Measurements from ENCODE around the gene FREY1.
"Not testable (repeated sequence)": the region's sequence is repeated elsewhere in the genome, so short reads cannot be mapped to it uniquely, and the experiment has no call there.

Gene FREY1

DNA sequence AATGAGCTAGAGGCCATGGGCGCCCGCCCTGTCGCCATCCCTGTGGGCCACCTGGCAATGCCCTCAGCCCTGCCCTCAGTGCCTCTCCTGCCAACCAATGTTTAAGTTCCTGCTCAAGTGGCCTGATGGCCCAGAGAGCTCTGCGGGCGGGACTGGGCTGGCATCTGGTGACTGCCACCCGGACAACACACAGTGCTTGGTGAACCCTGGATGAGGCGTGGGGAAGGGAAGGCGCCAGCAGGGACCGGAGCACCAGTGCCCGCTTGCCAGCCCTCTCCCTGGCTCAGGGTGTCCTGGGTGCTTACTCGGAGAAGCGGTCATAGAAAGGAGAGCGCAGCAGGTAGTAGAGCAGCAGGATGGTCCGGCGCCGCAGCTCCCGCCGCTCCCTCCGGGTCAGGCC lies 6.4 kb upstream of the FREY1 start:
- no peak for DNase-seq

DNA sequence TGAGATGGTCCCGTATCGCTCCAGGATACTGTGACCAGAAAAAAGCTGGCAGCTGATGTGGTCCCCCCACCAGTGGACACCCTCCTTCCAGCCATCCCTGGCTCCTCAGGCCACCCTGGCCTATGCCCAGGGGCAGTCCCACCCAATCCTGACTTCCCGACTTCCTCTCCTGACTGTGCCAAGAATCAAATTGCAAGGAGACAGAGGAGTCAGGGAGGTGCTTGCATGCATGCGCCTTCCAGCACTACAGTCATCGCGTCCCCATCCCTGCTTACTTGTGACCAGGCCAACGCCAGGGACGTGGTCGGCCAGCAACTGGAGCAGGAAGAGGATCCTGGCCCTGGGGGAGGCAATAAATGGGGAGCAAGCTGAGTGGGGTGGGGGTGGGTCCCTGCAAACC lies 3.6 kb upstream of the FREY1 start:
- DNase-seq = no peak

DNA sequence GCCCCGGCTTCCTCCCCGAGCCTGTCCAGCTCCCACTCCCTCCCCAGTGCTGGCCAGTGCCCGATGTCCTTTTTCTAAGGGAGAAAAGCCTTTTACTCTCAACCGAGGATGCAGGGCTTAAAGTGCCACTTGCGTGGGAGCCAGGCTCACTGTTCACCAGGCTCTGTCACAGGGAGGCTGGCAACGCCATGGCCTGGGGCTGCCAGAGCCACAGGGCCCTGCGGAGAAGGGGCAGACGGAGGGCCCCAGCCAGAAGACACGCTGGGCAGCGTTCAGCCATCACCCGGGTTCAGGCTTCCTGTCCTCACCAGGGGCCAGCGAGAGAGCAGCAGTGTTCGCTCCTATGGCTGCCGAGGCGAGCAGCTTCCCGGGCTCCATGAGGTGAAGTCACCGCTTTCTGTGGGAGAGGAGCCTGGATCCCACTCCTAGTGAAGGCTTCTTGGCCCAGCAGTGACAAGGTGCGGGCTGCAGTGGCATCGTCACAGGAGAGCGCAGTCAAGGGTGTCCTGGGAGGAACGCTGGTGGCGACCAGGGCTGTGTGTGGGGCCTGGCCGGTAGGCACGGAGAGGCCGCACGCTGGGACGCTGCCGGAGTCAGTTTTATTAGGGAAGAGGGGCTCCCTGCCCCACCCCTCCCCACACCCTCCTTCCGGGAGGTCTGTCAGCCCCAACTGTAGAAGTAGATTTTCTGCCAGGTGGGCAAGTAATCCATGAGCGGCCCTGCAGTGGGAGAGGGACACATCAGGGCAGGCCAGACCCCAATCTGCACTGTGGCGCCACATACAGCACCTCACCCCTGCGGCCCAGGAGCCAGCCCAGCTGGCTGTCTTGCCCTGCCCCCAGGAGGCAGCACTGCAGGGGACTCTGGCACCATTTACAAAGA lies 2.8 kb upstream of the FREY1 start:
- no peak for DNase-seq

DNA sequence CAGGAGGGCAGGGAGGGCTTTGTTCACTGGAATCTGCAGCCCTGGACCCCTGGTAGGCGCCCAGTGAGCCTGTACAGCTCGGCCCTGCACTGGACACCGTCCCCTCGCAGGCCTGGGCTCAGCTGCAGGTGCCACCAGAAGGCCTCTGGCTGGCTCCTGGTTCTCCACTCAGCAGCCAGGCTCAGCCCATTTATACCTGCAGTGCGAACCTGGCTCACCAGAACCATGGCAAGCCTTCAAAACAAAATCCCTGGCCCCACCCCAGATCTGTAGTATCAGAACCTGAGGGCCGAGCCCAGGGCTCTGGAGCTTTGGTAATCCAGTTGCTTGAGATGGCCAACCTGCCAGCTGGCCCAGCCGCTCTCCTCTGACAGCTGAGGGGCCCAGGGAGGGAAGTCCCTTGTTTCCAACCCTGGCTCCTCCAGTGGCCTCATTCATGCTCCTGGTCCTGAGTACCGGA lies 870 bp upstream of the FREY1 start:
- no peak for DNase-seq

DNA sequence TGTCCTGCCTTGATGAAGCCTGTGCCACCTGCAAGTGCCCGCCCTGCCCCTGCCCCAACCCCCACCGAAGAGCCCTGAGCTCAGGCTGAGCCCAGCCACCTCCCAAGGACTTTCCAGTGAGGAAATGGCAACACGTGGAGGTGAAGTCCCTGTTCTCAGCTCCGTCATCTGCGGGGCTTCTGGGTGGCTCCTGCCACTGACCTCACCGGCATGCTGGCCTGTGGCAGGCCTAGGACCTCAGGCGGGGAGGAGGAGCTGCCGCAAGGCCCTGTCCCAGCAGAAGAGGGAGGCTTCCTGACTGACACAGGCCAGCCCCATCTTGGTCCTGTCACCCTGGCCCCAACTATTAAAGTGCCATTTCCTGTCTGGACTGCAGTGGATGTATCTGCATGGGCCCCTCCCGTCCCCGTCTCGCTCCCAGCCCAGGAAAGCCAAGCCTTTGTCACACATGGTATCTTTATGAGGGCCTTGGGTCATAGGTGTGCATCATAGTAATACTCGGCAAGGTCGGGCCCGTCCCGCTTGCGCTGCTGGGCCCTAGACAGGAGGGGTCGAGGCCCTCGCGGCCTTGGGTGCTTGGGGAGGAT lies 882 bp downstream of the FREY1 start:
- no peak for DNase-seq

DNA sequence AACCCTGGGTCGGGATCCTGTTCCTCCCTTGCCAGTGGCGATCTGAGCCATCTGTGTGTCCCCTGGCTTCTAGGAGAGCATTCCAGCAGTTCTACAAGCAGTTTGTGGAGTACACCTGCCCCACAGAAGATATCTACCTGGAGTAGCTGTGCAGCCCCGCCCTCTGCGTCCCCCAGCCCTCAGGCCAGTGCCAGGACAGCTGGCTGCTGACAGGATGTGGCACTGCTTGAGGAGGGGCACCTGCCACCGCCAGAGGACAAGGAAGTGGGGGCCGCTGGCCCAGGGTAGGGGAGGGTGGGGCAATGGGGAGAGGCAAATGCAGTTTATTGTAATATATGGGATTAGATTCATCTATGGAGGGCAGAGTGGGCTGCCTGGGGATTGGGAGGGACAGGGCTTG lies 1.5 kb downstream of the FREY1 start:
- not testable (repeated sequence) for DNase-seq

DNA sequence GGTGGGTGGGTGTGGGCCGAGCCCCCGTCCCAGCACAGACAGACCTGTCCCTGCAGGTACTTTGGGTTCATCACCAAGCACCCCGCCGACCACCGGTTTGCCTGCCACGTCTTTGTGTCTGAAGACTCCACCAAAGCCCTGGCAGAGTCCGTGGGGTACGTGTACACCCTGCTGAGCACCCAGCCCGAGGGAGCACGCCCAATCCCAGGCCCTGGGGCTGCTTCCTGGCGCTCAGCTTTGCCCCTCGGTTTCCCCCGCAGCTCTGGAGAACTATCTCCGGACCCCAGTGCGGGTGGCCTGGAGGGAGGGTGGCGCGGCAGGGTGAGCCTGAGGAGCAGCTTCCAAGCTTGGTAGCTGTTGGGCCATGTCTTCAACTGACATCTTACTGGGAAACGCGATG lies 2.0 kb downstream of the FREY1 start:
- no peak for DNase-seq

DNA sequence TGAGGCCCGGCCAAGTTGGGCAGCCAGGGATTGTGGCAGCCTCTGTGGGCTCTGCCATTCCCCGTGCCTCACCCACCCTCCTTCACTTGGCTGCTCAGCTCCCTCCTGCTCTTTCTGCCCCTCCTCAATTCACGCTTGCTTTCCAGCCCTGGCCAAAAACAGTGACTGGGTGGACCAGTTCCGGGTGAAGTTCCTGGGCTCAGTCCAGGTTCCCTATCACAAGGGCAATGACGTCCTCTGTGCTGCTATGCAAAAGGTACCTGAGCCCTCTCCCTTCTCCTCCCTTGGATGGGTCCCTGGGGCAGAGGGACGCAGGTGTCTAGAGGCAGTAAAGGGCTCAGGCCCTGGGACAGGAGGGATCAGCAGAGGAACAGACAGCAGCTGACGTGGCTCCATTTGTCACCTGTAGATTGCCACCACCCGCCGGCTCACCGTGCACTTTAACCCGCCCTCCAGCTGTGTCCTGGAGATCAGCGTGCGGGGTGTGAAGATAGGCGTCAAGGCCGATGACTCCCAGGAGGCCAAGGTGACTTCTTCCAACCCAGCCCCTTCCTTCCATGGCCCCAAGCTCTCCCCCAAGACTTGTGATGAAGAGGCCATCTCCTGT lies 2.7 kb downstream of the FREY1 start:
- DNase-seq = no peak

DNA sequence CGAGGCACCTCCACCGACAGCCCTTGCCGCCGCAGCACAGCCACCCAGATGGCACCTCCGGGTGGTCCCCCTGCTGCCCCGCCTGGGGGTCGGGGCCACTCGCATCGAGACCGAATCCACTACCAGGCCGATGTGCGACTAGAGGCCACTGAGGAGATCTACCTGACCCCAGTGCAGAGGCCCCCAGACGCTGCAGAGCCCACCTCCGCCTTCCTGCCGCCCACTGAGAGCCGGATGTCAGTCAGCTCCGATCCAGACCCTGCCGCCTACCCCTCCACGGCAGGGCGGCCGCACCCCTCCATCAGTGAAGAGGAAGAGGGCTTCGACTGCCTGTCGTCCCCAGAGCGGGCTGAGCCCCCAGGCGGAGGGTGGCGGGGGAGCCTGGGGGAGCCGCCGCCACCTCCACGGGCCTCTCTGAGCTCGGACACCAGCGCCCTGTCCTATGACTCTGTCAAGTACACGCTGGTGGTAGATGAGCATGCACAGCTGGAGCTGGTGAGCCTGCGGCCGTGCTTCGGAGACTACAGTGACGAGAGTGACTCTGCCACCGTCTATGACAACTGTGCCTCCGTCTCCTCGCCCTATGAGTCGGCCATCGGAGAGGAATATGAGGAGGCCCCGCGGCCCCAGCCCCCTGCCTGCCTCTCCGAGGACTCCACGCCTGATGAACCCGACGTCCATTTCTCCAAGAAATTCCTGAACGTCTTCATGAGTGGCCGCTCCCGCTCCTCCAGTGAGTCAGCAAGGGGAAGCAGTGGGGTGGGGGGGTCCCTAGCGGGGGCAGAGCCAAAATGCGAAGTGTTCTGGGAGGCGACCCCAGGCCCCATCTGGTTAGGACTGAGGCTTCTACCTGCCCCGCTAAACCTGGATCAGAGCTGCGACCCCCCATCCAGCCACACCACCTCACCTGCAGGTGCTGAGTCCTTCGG lies 4.4 kb downstream of the FREY1 start:
- DNase-seq = no peak

DNA sequence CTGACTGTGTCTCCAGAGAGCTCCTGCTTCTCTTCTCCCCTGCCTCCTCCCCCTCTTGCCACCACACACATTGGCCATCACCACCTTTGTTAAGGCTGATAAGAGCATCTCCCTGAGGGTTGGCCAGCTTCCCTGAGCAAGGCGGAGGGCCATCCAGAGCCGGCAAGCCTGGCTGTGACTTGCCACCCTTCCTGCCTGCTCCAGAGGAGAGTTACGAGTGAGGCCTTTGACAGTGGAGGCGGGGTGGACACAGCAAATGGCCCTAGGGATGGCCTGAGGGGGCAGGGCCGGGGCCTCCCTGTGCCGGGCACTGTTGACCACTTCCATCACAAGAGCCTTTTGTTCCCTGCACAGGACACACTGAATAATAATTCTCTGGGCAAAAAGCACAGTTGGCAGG lies 5.4 kb downstream of the FREY1 start:
- DNase-seq = no peak

DNA sequence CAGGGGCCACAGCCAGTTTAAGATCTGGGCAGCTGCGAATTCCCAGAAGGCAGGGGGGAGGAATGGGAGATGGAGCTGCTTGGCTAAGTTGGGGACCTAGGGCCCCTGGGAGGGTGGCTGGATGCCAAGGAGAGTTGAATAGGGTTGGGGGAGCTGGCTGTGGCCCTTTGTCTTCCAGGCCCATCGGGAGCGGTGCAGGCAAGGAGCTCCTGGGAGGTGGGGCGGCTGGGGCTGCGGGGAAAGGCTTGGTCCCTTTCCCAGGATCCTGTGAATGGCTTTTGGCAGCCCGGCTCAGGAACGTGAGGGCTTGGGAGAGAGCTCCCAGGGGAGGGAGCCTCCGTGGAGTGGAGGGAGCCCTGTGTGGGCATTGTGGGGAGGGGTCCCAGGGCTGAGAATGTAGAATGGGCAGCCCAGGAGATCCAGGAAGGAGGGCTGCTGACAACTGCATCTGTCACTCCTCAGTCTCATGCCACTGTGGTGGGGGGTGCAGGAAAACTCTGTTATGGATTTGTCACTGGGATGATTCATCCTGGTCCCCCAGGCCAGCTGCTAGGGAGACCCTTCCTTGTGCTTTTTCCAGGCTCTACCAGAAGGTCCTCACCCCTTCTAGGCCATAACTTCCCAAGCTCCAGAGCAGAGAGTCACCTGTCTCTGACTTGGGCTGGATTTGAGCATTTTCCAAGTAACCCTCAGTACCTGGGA lies 6.0 kb downstream of the FREY1 start:
- DNase-seq = no peak

DNA sequence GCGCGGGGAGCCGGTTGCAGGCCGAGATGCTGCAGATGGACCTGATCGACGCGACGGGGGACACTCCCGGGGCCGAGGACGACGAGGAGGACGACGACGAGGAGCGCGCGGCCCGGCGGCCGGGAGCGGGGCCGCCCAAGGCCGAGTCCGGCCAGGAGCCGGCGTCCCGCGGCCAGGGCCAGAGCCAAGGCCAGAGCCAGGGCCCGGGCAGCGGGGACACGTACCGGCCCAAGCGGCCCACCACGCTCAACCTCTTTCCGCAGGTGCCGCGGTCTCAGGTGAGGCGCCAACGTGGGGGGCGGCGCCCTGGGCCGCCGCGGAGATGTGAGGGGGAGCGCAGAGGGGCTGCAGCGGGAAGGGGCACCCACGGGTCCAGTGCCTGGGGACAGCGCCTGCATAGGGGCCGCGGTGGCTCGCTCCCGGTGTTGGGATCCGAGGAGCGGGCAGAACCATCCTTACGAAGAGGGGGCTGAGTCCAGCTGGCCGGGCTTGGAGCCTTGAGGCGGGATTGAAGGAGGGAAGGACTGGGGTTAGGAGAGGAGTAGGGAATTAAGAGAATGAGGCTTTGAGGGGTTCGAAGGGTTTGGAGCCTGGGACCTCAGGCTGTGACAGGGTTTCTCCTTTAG lies 6.8 kb downstream of the FREY1 start:
- DNase-seq = not testable (repeated sequence)

DNA sequence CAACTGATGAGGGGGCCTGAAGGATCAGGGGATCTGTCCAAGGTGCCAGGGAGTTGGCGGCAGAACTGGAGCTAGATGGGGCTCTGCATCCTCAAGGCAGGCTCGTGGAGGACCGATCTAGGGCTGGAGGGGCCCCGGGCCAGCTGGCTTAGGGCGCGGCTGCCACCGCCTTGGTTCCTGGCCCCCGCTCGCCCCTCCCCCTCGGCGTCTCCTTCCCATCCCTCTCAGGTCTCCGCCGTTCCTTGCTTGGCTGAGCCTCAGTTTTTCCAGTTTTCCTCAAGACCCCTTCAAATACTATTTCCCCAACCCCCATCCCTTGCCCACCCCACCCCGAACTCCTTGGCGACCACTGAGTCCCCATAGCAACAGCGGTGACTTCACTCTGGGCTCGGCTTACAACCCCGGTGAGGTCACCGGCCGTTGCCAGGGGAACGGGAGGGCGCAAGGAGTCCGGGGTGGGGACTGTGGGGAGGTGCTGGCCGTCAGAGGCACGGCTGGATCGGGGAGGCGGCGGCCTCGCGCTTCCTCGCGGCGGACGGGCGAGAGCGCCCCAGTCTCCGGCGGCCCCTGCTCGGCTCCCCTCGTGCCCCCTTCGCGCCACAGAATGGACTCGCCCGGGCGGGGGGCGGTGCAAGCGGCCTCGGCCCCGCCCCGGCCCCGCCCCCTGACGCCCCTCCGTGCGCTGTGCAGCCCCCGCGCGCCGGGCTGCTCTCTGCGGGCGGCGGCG lies 7.5 kb downstream of the FREY1 start:
- peak; percentile 24 for DNase-seq

DNA sequence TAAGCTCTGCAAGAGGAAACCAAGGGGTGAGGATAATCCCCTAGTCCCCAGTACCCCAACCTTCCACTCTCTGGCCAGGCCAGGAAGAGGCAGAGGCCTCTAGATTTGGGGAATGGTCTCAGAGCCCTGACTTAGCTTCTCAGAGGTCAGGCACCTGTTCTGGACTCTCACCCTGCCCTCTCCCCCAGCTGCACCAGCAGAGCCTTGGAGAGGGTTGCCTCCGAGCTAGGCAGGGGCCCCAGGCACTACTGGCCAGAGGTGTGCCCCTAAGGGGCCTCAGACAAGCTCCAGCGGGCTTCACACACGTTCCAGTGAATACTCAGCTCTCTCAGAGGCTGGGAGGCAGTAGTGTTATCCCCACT lies 8.0 kb downstream of the FREY1 start:
- no peak for DNase-seq

DNA sequence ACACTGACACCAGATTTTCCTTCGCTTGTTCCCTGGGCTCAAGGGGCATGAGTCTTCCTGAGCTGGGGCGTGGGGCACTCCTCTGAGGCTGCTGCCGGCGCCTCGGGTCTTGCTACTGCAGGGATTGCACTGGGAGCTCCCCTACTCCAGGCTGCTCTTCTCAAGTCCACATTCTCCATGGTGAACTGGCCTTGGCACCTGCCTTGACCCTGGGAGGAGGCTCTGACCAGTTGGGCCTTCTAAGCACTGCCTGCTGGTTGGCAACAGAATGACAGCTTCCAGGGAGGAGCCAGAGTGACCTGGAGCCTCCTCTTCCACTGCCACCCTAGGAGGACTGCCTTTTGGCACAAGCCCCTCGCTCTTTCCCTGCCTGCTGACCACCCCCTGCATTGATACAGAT lies 9.5 kb downstream of the FREY1 start:
- DNase-seq = no peak

DNA sequence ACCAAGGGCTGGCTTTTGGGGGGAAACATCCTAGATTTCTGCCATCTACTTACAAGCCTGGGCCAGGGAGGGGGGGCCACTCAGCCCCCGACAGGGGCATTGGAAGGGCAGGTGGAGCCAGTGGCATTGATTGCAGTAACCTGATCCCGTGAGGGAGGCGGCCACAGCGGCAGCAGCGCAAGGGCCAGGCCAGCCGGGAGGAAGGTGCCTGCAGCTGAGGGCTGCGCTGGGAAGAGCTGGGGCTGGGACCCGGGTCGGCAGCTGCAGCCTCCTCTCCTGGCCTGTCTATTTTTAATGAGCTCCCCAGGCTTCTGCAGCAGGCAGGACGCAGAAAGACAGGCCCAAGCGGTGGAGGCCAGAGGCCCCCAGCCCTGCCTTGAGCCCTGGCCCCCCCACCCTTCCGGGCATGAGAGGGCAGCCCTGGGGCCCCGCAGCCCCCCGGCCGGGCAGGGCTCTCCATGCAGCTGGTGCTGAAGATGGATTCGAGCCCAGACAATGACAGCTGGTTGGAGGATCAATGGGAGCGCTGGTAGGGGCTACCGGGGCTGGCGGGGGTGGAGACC lies 10.6 kb downstream of the FREY1 start:
- peak; percentile 29 for DNase-seq

DNA sequence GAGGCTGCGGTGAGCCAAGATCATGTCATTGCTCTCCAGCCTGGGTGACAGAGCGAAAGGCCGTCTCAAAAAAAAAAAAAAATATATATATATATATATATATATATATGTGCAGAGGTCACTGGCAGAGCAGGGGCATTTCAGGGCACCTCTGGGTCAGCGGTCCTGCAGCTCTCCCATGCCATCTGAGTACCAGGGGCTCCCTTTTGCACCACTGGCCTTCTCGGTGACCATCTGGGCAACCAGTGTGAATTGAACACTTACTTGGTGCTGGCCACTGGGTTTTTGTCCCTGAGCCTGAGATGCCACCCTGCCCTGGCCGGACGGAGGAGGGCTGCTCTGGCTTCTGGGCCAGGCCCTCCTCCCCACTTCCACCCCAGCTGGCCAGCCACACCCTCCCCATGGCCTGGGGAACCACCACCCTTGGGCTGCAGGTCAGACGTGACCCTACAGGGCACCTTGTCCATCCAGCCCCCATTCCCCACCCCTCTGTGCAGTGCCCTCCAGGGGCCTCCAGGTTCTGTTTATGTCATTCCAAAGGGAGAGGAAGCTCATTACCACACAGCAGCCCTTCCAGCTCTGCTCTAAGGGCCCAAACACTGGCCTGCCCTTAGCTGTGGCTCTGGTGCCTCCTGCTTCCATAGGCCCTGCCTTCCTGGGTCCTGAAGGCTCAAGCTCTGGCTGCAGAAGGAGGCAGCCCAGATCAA lies 11.4 kb downstream of the FREY1 start:
- no peak for DNase-seq

DNA sequence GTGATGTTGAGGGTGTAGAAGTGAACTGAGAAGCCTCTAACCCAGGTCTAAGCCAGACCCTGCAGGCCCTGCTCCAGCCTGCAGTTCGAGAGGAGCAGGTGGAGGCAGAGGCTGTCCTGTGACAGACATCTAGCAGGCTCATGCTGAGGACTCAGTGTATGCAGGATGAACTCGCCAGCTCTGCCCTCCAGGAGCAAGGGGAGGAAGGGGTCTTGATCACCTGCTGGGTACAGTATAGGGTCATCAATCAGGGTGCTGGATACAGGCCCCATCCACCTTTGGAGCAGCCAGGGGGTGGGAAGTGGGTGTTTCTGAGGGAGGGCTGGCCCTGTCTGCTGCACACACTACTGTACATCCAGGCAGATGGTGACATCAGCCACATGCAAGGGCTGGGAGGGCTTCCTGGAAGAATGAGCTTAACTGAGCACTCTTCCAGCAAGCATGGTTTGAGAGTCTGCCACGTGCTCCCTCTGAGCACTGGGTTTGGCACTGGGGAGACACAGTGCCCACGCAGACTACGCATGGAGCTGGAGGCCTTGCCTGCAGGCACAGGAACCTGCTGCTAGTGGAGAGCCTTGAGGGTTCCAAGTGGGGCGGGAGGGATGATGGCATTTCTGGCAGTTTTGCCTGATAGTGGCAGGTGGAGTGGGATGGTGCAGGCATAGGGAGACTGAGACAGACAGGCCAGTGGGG lies 12.4 kb downstream of the FREY1 start:
- DNase-seq = no peak

DNA sequence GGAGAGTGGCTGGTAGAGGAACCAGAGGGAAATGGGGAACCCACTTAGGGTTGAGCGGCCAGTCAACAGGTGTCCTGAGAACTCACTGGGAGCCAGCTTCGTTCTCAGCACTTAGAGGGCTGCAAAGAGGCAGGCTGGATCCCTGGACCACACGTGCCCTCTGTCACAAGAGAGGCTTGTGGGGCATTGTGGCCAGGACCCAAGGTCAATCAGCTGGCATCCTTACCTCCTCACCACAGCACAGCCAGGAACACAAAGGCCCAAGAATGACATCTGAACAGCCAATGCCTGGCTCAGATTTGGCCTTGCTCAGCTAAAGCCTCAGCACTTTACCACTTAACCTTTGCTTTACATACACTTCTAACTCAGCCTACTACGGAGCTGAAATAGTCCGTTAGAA lies 14.2 kb downstream of the FREY1 start:
- no peak for DNase-seq
